HuH-7.5 (cell line): ENCODE results near the gene ELOF1.
"Not testable (repeated sequence)": the region's sequence is repeated elsewhere in the genome, so short reads cannot be mapped to it uniquely, and the experiment has no call there.

Experiments
- DNase-seq: peaks from one replicate; pipeline ENCODE4 v3.0.0; 2011; ENCODE audit warnings: low spot score

The ELOF1 gene

GRCh38 chr19:11570039-11570462 is 11.0 kb upstream of the ELOF1 start:
- no peak for DNase-seq

GRCh38 chr19:11566164-11566563 is 7.1 kb upstream of the ELOF1 start:
- no peak for DNase-seq

DNA sequence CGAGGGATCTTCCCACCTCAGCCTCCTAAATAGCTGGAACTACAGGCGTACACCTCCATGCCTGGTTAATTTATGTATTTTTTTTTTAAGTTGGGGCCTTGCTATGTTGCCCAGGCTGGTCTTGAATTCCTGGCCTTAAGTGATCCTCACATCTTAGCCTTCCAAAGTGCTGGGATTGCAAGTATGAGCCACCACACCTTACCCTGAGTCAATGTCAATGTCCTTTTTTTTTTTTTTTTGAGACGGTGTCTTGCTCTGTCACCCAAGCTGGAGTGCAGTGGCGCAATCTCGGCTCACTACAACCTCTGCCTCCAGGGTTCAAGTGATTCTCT is 6.6 kb upstream of the ELOF1 start:
- DNase-seq = not testable (repeated sequence)

- DNase-seq = not testable (repeated sequence)
Observed at GRCh38 chr19:11564082-11564807, 5.2 kb upstream of the ELOF1 start.

DNA sequence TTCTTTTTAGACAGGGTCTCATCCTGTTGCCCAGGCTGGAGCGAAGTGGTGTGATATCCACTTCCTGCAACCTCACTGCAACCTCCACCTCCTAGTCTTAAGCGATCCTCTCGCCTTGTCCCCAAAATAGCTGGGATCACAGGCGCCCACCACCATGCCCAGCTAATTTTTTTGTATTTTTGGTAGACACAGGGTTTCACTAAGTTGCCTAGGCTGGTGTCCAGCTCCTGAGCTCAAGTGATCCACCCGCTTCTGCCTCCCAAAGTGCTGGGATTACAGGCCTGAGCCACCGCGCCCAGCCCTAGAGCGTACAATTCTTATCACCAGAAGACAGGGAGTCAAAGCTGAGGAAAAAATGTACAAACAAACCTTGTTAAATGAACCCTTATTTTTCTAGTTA is 4.5 kb upstream of the ELOF1 start:
- DNase-seq = no peak

DNA sequence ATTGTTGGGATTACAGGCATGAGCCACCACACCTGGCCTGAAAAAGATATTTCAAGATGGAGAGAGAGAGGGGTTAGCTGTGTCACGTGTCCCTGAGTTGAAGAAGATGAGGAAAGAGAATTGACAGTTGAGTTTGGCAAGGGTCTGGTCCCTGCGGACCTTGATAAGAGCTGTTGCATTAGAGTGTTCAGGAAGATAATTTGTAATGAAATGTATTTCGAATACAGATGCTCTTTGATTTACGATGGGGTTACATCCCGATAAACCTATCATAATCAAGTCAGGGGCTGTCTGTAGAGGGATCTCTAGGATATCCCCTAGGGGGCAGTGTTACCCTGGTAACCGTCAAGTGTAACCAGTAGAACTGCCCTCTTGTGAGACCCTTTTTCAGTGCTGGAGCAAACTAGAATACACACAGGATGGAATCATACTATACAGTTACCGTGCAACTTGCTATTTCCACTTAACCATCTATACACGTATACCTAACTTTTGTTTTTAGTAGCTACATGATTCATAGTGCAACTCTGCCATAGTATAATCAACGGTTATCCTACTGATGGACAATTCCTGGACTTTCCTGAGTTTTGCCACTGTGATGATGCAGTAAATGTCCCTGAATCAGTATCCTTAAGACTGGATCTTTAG is 1.5 kb upstream of the ELOF1 start:
- DNase-seq = peak; percentile 49

DNA sequence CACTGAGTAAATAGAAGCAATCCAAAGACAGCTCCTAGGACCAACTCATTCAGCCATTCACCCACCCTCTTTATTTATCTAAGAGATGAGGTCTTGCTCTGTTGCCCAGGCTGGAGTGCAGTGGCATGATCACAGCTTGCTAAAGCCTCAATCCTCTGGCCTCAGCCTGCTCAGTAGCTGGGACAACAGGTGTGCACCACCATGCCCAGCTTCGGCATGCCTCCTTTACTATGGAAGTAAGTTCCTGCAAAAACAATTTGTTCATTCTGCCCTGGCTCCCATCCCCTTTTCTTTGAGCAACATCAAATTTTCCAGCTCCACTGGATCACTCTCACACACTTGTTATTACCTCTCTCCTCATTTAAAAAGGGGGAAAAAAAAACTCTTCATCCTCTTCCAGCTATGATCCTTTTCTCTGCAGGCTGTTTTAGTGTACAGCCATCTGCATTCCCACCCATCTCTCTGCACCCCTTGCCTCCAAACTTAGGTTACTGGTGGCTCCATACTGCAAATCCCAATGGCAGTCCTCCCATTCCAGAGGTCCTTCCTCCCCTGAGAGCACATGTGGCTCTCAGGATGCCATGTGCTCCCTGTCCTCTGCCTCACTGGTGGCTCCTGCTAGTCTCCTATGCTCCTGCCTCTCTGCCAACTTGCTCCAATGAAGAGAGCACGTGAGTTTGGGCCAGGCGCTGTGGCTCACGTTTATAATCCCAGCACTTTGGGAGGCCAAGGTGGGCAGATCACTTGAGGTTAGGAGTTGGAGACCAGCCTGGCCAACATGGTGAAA is 2.2 kb downstream of the ELOF1 start:
- no peak for DNase-seq

DNA sequence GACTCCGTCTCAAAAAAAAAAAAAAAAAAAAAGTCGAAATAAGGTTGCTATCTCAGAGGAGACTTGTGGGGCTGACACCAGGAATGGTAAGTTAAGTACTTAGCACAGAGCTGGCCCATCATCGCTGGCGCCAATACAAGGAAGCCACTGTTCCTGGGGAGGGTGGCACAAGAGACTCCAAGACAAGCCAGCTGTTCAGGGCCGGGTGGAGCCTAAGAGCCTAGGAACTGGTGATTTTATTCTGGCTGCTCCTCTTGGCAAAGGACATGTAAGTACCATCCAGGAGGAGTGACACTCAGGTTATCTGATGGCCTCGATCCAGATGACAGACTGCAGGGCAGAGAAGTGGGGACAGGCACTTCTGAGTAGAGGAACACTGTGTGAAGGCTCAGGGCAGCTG is 3.8 kb downstream of the ELOF1 start:
- DNase-seq = no peak

- no peak for DNase-seq
Observed at GRCh38 chr19:11554160-11554559, 4.9 kb downstream of the ELOF1 start.

GRCh38 chr19:11552666-11553372 is 6.2 kb downstream of the ELOF1 start:
- DNase-seq = no peak

DNA sequence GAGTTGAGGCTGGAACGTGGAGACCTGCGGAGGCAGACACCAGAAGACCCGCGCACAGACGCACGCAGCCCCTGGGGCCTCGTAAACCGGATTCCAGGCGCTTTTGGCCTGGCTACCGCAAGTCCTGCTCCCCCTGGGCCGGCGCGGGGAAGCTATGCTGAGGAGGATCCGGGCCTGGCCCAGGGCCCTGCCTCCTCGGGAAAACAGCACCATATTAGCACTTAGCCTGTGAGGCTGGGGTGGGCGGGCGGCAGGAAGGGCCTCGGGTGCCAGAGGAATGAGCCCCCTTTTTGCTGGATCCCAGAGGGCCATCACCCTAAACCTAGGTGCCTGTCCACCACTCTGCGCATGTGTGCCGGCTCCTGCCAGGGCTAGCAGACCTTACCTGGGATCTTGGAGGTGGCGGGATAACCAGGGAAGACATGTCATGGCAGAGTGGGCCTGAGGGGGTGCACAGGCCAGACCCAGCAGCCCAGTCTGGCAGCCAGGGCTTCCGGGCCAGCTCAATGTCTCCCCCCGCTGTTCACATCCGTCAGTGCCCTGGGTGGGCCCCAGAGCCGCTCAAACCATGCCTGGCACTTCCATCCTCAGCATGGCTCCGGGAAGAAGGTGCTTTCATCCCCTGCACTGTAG is 7.3 kb downstream of the ELOF1 start:
- DNase-seq = peak; percentile 56

DNA sequence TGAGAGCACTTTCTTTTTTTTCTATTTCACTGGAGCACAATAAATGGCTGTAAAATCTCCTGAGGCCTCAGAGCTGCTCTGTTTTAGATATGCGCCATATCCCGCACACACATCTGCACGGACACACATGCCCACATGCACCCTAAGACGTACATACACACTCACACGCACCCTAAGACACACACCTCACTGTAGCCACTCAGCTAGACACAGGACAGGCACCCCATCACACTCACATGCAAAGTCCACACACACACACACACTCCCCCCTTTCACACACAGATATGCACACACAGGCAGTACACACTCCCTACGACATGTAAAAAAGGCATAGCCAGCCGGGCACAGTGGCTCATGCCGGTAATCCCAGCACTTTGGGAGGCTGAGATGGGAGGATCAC is 8.8 kb downstream of the ELOF1 start:
- DNase-seq = no peak

DNA sequence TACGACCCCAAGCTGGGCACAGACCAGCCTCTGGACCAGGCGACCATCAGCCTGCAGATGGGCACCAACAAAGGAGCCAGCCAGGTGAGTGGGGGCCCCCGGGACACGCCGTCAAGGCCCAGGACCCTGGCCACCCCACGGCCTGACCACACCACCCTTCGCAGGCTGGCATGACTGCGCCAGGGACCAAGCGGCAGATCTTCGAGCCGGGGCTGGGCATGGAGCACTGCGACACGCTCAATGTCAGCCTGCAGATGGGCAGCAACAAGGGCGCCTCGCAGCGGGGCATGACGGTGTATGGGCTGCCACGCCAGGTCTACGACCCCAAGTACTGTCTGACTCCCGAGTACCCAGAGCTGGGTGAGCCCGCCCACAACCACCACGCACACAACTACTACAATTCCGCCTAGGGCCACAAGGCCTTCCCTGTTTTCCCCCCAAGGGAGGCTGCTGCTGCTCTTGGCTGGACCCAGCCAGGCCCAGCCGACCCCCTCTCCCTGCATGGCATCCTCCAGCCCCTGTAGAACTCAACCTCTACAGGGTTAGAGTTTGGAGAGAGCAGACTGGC is 9.6 kb downstream of the ELOF1 start:
- no peak for DNase-seq

GRCh38 chr19:11547929-11548700 is 10.9 kb downstream of the ELOF1 start:
- no peak for DNase-seq

GRCh38 chr19:11541238-11541637 is 17.8 kb downstream of the ELOF1 start:
- no peak for DNase-seq

DNA sequence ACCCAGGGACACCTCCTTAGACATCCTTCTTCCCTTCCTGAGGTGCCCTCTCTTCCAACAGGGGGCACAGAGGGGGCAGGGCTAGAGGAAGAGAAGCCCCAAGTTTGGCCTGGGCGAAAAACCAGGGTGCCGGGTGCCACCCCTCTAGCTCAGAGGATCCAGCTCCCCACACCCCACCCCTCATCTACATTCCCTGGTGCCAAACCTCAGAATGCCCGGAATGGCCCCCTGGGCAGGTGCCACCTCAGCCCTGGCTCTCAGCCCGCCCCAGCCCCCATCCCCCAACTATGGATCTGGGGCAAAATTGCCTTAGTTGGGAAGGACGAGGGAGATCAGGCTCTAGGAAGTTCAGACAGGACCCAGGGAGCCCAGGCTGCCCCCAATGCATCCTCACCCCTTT is 18.4 kb downstream of the ELOF1 start:
- no peak for DNase-seq

DNA sequence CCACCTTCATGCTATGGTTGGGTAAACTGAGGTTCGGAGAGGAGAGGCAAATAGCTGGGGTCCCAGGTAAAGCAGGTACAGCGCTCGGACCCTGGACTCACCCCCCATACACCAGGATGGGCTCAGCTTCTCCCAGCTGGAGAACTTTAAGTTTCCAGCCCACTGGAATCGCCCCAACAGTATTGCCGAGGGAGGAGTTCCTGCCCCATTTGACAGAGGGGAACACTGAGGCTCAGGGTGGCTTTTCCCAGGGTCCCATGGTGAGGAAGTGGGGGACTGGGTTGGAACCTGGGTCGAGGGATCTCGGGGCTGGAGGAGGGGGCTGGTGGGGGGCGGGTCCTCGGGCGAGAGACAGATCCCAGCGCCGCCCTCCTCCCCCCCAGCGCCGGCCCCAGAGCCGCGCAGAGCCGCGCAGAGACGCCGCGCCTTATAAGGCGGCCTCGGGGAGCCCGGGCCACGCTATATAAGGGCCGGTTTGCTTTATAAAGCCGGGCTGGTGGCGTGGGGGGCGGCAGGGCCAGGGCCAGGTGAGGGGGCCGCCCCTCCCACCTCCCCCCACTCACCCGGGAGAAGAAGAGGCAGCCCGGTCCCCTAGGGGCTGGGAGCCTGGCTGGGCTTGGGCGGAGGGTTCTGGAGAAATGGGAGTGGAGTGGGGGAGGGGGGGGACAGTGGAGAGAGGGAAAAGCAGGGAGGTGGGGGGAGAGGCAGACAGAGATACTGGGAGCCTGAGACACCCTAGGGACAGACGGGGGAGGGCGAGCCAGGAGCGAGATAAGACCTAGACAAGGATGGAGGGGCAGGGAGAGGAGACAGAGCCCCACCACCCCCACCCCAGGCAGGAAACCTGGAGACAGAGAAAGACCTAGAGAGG is 19.3 kb downstream of the ELOF1 start:
- DNase-seq = no peak

DNA sequence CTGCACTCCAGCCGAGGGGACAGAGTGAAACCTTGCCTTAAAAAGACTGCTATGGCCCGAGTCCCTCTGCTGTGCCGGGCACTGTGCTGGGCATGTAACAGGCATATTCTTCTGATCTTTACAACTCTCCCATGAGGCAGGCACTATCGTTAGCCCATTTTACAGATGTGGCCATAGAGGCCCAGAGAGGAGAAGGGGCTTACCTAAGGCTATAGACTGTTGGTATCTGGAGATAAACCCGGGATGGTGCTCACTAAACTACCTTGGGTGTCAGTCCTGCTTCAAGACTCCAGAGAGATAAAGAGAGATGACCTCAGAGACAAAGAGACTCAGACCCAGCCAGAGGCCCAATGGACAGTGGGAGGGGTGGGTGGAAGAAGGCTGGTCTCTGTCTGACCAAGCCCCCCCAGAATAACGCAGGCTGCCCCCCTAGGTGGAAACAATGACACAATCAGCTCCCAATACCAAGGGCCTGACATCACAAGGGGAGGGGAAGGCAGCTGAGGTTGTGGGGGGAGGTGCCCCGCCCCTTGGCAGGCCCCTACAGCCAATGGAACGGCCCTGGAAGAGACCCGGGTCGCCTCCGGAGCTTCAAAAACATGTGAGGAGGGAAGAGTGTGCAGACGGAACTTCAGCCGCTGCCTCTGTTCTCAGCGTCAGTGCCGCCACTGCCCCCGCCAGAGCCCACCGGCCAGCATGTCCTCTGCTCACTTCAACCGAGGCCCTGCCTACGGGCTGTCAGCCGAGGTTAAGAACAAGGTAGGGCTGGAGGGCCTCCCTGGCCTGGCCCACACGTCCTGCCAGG is 20.6 kb downstream of the ELOF1 start, which contains the start of gene CNN1:
Gene CNN1 (plus strand): TSS at position 620 of the 805 bp plus-strand sequence. CDS start 77 bp downstream, at position 697.
- DNase-seq = no peak
